ENCODE results near the gene MRTFB. TPM values are rescaled to one million over a fixed set of nuclear protein-coding genes. Genes with fewer than 3 reads are reported as not detected.
"Not testable (repeated sequence)": the region's sequence is repeated elsewhere in the genome, so short reads cannot be mapped to it uniquely, and the experiment has no call there.

Gene MRTFB
- total RNA-seq, result 115 TPM

- DNase-seq (ENCODE audit: low spot score), result peak; percentile 81
These were observed at the start of gene MRTFB for GRCh38 chr16:14070877-14071575. TSS of gene MRTFB (plus strand) at chr16:14071319. CDS start at chr16:14140607, 69,288 bp downstream.

GRCh38 chr16:14023526-14023925, 47.6 kb upstream of the MRTFB start:
- DNase-seq (ENCODE audit: low spot score), result not testable (repeated sequence)

- DNase-seq (ENCODE audit: low spot score), result no peak
These were observed 46.8 kb upstream of the MRTFB start for GRCh38 chr16:14024283-14024682.

- no peak for DNase-seq (ENCODE audit: low spot score)
These were observed 44.4 kb upstream of the MRTFB start for GRCh38 chr16:14026572-14027285.

GRCh38 chr16:14028202-14028601, 42.9 kb upstream of the MRTFB start:
- DNase-seq (ENCODE audit: low spot score), result no peak

GRCh38 chr16:14029658-14030057, 41.5 kb upstream of the MRTFB start:
- no peak for DNase-seq (ENCODE audit: low spot score)

- DNase-seq (ENCODE audit: low spot score), result no peak
These were observed 36.0 kb upstream of the MRTFB start for GRCh38 chr16:14035092-14035491.

GRCh38 chr16:14036889-14037288, 34.2 kb upstream of the MRTFB start:
- DNase-seq (ENCODE audit: low spot score), result no peak

- DNase-seq (ENCODE audit: low spot score), result no peak
These were observed 33.2 kb upstream of the MRTFB start for GRCh38 chr16:14037960-14038359.

GRCh38 chr16:14041164-14041563, 30.0 kb upstream of the MRTFB start:
- DNase-seq (ENCODE audit: low spot score), result no peak

- no peak for DNase-seq (ENCODE audit: low spot score)
These were observed 28.4 kb upstream of the MRTFB start for GRCh38 chr16:14042706-14043105.

GRCh38 chr16:14043278-14043677, 27.8 kb upstream of the MRTFB start:
- no peak for DNase-seq (ENCODE audit: low spot score)

GRCh38 chr16:14043793-14044192, 27.3 kb upstream of the MRTFB start:
- no peak for DNase-seq (ENCODE audit: low spot score)

- not testable (repeated sequence) for DNase-seq (ENCODE audit: low spot score)
These were observed 23.8 kb upstream of the MRTFB start for GRCh38 chr16:14047121-14047859.

GRCh38 chr16:14050291-14051027, 20.7 kb upstream of the MRTFB start:
- no peak for DNase-seq (ENCODE audit: low spot score)

GRCh38 chr16:14051103-14051729, 19.9 kb upstream of the MRTFB start:
- DNase-seq (ENCODE audit: low spot score), result no peak

GRCh38 chr16:14056970-14057369, 14.1 kb upstream of the MRTFB start:
- no peak for DNase-seq (ENCODE audit: low spot score)

GRCh38 chr16:14057878-14058382, 13.2 kb upstream of the MRTFB start:
- DNase-seq (ENCODE audit: low spot score), result no peak

GRCh38 chr16:14061732-14062259, 9.3 kb upstream of the MRTFB start:
- DNase-seq (ENCODE audit: low spot score), result no peak

GRCh38 chr16:14062261-14062660, 8.9 kb upstream of the MRTFB start:
- DNase-seq (ENCODE audit: low spot score), result no peak
